Measurements from ENCODE around the gene ANKRD31.
A peak's percentile ranks its signal among the peaks of the same experiment; 100 is the strongest.
"Not testable (repeated sequence)": the region's sequence is repeated elsewhere in the genome, so short reads cannot be mapped to it uniquely, and the experiment has no call there.

ANKRD31 gene

GRCh38 chr5:75236322-75237316 is at the start of gene ANKRD31:
Gene ANKRD31, minus strand, starts transcription at chr5:75236878. Its CDS starts 192 bp downstream, at chr5:75236686.
- DNase-seq (ENCODE audit: low read depth in 3 of 3): peak; percentile 81 to 83 (median 82)

GRCh38 chr5:75286211-75286773 is 49.6 kb upstream of the ANKRD31 start:
- DNase-seq (ENCODE audit: low read depth in 3 of 3): no peak

GRCh38 chr5:75282581-75282980 is 45.9 kb upstream of the ANKRD31 start:
- DNase-seq (ENCODE audit: low read depth in 3 of 3): no peak

- DNase-seq (ENCODE audit: low read depth in 3 of 3): no peak
Measured at GRCh38 chr5:75281716-75282465, 45.2 kb upstream of the ANKRD31 start.

- DNase-seq (ENCODE audit: low read depth in 3 of 3): no peak
Measured at GRCh38 chr5:75279321-75279720, 42.6 kb upstream of the ANKRD31 start.

- DNase-seq (ENCODE audit: low read depth in 3 of 3): no peak
Measured at GRCh38 chr5:75277463-75277862, 40.8 kb upstream of the ANKRD31 start.

- no peak for DNase-seq (ENCODE audit: low read depth in 3 of 3)
Measured at GRCh38 chr5:75275756-75276155, 39.1 kb upstream of the ANKRD31 start.

GRCh38 chr5:75275147-75275546 is 38.5 kb upstream of the ANKRD31 start:
- no peak for DNase-seq (ENCODE audit: low read depth in 3 of 3)

GRCh38 chr5:75274486-75274885 is 37.8 kb upstream of the ANKRD31 start:
- no peak for DNase-seq (ENCODE audit: low read depth in 3 of 3)

- not testable (repeated sequence) for DNase-seq (ENCODE audit: low read depth in 3 of 3)
Measured at GRCh38 chr5:75270605-75271004, 33.9 kb upstream of the ANKRD31 start.

GRCh38 chr5:75265731-75266130 is 29.1 kb upstream of the ANKRD31 start:
- no peak for DNase-seq (ENCODE audit: low read depth in 3 of 3)

- no peak for DNase-seq (ENCODE audit: low read depth in 3 of 3)
Measured at GRCh38 chr5:75262271-75262670, 25.6 kb upstream of the ANKRD31 start.

- DNase-seq (ENCODE audit: low read depth in 3 of 3): no peak
Measured at GRCh38 chr5:75260708-75261107, 24.0 kb upstream of the ANKRD31 start.

- DNase-seq (ENCODE audit: low read depth in 3 of 3): not testable (repeated sequence)
Measured at GRCh38 chr5:75250452-75250851, 13.8 kb upstream of the ANKRD31 start.

GRCh38 chr5:75245023-75245422 is 8.3 kb upstream of the ANKRD31 start:
- no peak for DNase-seq (ENCODE audit: low read depth in 3 of 3)

GRCh38 chr5:75243510-75243909 is 6.8 kb upstream of the ANKRD31 start:
- no peak for DNase-seq (ENCODE audit: low read depth in 3 of 3)

- no peak for DNase-seq (ENCODE audit: low read depth in 3 of 3)
Measured at GRCh38 chr5:75243100-75243499, 6.4 kb upstream of the ANKRD31 start.

- DNase-seq (ENCODE audit: low read depth in 3 of 3): no peak
Measured at GRCh38 chr5:75242067-75242466, 5.4 kb upstream of the ANKRD31 start.

- DNase-seq (ENCODE audit: low read depth in 3 of 3): no peak
Measured at GRCh38 chr5:75239681-75240080, 3.0 kb upstream of the ANKRD31 start.

GRCh38 chr5:75235711-75236110 is 967 bp downstream of the ANKRD31 start:
- DNase-seq (ENCODE audit: low read depth in 3 of 3): no peak

GRCh38 chr5:75234251-75234650 is 2.4 kb downstream of the ANKRD31 start:
- DNase-seq (ENCODE audit: low read depth in 3 of 3): no peak

- DNase-seq (ENCODE audit: low read depth in 3 of 3): no peak
Measured at GRCh38 chr5:75226916-75227315, 9.8 kb downstream of the ANKRD31 start.

All from stimulated activated CD4-positive, alpha-beta T cell treated with anti-CD3 and anti-CD28 coated beads, TNF-alpha, amount 100 ng/mL, for 4 hours (primary cell).